ENCODE data around the gene ABHD15.

GRCh38 chr17:29557739-29558116 is 9.1 kb downstream of the ABHD15 start:
- no peak for TF ChIP-seq CTCF (IDR thresholded peaks at IDR 0.05; ENCODE audit: low read depth, low read length)
- TF ChIP-seq MYC (IDR thresholded peaks at IDR 0.05; ENCODE audit: low read depth, low read length), result no peak
